Right atrium auricular region (tissue), 2 donors: Measurements from ENCODE around the gene RBBP4. TPM values are rescaled to one million over a fixed set of nuclear protein-coding genes. Genes with fewer than 3 reads are reported as not detected.
"Not testable (repeated sequence)": the region's sequence is repeated elsewhere in the genome, so short reads cannot be mapped to it uniquely, and the experiment has no call there.

Experiments used
- DNase-seq: peaks from one replicate; pipeline ENCODE4 v3.0.0-alpha.2; 2019; ENCODE audit warnings: low spot score
- H3K27ac ChIP-seq, 2 donors: fragments of 200-600 bp; sonication (generic); 1 replicate in 1 of 2; 2 replicates in 1 of 2; pipeline ENCODE4 v1.5.1; 2016 to 2019
- H3K27me3 ChIP-seq, 2 donors: fragments of 200-600 bp; sonication (generic); one replicate each; pipeline versions ENCODE4 v1.5.1 to v1.6.0; 2017 to 2019
- H3K36me3 ChIP-seq: fragments of 200-600 bp; sonication (generic); one replicate; pipeline ENCODE4 v1.5.1; 2016
- H3K4me1 ChIP-seq, 2 donors: fragments of 200-600 bp; sonication (generic); one replicate each; pipeline versions ENCODE4 v1.5.1 to v1.6.0; 2017 to 2019
- H3K4me3 ChIP-seq, 2 donors: fragments of 200-600 bp; sonication (generic); 1 replicate in 1 of 2; 2 replicates in 1 of 2; pipeline ENCODE4 v1.5.1; 2017 to 2019; ENCODE audit warnings: mild to moderate bottlenecking in 1 of 2, moderate library complexity in 1 of 2
- H3K9me3 ChIP-seq, 2 donors: fragments of 200-600 bp; sonication (generic); one replicate each; pipeline ENCODE4 v1.5.1; 2019
- total RNA-seq, 2 donors: library from RNA; depleted of rRNA; stranded (reverse); fragments of >200 nt; gene quantifications; one replicate each; pipeline ENCODE4 v1.1.0, GENCODE V29; 2016
- TF ChIP-seq, protein P1 (sequence below), 2 donors: fragments of 200-600 bp; sonication (generic); IDR thresholded peaks; one replicate each; pipeline ENCODE4 v1.5.1; 2019; ENCODE audit warnings: antibody characterized with exemption in 2 of 2

RBBP4 gene
- total RNA-seq, 2 donors from 2014 or later: 62.5 to 65.7 TPM

DNA sequence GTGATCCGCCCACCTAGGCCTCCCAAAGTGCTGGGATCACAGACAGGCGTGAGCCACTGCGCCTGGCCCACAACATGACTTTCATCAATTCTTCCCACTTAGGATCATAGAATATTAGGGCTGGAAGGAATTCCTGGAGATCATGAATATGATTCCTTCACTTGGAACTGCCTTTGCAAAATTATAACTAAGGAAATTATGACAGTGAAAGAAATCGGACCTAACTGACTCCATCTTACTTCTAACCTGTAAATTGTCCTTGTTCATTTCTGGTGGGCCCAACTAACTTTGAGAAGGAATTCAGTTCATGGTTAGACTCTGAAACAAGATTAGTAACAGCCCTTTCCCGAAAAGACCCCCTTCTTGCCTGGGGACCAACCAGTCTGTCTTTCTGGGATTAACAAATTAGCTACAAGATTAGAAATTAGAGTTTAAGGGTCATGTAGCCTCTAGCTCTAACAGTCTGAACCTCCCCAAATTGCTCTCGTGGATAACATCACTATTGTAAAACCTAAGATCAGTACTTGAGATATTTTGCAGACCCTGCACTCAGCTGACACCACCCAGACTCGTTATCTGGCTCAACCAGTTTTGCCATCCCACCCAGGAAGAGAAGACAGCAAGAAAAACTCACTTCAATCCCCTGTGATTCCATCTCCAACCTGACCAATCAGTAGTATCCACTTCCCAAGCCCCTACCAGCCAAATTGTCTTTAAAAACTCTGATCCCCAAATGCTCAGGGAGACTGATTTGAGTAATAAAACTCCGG lies 15.3 kb upstream of the RBBP4 start:
- no peaks in the 10 kb centered on the region for H3K9me3 ChIP-seq
- H3K4me1 ChIP-seq: no peaks in the 10 kb centered on the region
- H3K36me3 ChIP-seq: peaks cover 6% of the 10 kb centered on the region
- TF ChIP-seq, protein P1, sequence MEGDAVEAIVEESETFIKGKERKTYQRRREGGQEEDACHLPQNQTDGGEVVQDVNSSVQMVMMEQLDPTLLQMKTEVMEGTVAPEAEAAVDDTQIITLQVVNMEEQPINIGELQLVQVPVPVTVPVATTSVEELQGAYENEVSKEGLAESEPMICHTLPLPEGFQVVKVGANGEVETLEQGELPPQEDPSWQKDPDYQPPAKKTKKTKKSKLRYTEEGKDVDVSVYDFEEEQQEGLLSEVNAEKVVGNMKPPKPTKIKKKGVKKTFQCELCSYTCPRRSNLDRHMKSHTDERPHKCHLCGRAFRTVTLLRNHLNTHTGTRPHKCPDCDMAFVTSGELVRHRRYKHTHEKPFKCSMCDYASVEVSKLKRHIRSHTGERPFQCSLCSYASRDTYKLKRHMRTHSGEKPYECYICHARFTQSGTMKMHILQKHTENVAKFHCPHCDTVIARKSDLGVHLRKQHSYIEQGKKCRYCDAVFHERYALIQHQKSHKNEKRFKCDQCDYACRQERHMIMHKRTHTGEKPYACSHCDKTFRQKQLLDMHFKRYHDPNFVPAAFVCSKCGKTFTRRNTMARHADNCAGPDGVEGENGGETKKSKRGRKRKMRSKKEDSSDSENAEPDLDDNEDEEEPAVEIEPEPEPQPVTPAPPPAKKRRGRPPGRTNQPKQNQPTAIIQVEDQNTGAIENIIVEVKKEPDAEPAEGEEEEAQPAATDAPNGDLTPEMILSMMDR (IDR thresholded peaks at IDR 0.05): no peak
- H3K4me3 ChIP-seq: no peak overlapping the region
- no peak for DNase-seq
- H3K27ac ChIP-seq: no peak overlapping the region
- no peaks in the 10 kb centered on the region for H3K27me3 ChIP-seq

DNA sequence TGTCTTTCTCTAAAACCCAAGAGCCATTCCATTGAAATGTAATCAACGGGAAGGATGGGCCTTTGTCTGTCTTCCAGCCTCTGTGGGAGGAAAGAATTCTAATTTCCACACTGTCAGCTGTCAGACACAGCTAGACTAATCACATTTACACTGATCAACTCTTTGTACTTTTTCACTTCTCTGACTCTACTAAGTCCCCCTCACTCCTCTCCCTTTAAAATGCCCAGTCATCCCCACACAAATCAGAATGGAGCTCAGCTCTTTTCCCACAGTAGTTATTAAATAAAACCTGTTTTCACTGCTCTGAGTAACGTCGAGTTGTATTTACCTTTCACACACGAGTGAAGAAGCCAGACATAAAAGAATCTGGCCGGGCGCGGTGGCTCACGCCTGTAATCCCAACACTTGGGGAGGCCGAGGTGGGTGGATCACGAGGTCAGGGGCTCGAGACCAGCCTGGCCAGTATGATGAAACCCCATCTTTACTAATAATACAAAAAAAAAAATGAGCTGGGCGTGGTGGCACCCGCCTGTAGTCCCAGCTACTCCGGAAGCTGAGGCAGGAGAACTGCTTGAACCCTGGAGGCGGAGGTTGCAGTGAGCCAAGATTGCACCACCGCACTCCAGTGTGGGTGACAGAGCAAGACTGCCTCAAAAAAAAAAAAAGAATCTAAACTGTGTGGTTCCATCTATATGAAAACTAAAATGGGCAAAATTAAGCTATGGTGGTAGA lies 13.9 kb upstream of the RBBP4 start:
- TF ChIP-seq, protein P1 (IDR thresholded peaks at IDR 0.05): no peak
- no peaks in the 10 kb centered on the region for H3K27me3 ChIP-seq
- no peaks in the 10 kb centered on the region for H3K4me1 ChIP-seq
- no peak overlapping the region for H3K4me3 ChIP-seq
- peaks cover 6% of the 10 kb centered on the region for H3K36me3 ChIP-seq
- DNase-seq: no peak
- H3K27ac ChIP-seq: no peak overlapping the region
- H3K9me3 ChIP-seq: no peaks in the 10 kb centered on the region

DNA sequence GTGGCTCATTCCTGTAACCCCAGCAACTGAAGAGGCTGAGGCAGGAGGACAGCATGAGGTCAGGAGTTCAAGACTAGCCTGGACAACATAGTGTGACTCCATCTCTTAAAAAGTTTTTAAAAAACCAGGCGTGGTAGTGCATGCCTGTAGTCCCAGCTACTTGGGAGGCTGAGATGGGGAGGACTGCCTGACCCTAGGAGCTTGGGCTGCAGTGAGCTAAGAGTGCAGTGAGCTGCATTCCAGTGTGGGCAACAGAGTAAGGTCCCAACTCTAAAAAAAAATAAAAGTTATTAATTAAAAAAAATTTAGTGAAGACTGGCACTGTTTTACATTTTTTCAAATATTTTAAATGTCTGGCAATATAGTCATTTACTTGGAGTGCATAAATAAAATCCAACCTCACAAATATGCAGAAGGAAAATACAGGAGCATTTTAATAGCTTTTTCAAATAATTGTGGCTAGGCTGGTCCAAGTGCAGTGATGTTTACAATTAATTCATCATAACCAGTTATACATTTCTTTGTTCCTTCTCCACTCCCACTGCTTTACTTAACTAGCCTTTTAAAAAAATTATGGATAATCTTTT lies 11.4 kb upstream of the RBBP4 start:
- DNase-seq: no peak
- H3K9me3 ChIP-seq: no peaks in the 10 kb centered on the region
- no peak overlapping the region for H3K4me3 ChIP-seq
- TF ChIP-seq, protein P1 (IDR thresholded peaks at IDR 0.05): no peak
- H3K27me3 ChIP-seq: no peaks in the 10 kb centered on the region
- H3K27ac ChIP-seq: no peak overlapping the region
- no peaks in the 10 kb centered on the region for H3K4me1 ChIP-seq
- no peaks in the 10 kb centered on the region for H3K36me3 ChIP-seq

DNA sequence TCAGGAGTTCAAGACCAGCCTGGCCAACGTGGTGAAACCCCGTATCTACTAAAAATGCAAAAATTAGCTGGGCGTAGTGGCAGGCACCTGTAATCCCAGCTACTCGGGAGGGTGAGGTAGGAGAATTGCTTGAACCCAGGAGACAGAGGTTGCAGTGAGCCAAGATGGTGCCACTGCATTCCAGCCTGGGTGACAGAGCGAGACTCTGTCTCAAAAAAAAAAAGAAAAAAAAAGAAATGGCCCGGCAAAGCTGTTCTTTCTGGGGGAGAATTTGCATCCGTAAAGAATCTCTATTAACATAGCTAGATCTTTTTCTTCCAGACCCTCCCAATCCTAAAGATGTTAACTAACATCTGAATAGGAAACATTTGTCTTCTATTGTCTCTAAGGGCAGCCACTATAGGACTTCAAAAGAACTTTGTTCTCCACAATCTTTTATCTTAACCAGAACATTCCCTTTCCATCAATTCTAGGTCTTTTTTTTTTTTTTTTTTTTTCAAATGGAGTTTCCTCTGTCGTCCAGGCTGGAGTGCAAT lies 8.6 kb upstream of the RBBP4 start:
- DNase-seq, H3K27me3 ChIP-seq, H3K4me3 ChIP-seq, H3K9me3 ChIP-seq, H3K4me1 ChIP-seq, H3K36me3 ChIP-seq, H3K27ac ChIP-seq: not testable (repeated sequence)

DNA sequence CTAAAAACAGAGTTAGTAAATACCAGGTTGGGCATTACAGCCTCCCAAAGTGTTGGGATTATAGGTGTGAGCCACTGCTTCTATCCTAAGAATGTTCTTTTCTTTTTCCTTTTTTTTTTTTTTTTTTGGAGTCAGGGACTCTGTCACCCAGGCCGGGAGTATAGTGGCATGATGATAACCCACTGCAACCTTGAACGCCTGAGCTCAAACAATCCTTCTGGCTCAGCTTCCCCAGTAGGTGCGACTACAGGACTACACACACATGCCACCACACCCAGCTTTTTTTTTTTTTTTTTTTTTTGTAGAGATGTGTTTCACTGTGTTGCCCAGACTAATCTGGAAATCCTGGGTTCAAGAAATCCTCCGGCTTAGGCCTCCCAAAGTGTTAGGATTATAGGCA lies 6.6 kb upstream of the RBBP4 start:
- no peaks in the 10 kb centered on the region for H3K36me3 ChIP-seq

More for the DNA sequence above, 6.6 kb upstream of the RBBP4 start:
- Histone ChIP-seq H3K9me3 (no peaks in the 10 kb centered on the region), H3K27ac (no peak overlapping the region), H3K27me3 (no peaks in the 10 kb centered on the region), H3K4me1 (peaks cover 0 to 6% of the 10 kb centered on the region in 2 donors), H3K4me3 (no peak overlapping the region)
- TF ChIP-seq, protein P1 (IDR thresholded peaks at IDR 0.05): no peak
- no peak for DNase-seq
